ENCODE data around the gene IGF2R. TPM values are rescaled to one million over a fixed set of nuclear protein-coding genes. Genes with fewer than 3 reads are reported as not detected.
"Not testable (repeated sequence)": the region's sequence is repeated elsewhere in the genome, so short reads cannot be mapped to it uniquely, and the experiment has no call there.

Gene IGF2R
- total RNA-seq, 1 experiment from 2014 or later = 160 TPM

DNA sequence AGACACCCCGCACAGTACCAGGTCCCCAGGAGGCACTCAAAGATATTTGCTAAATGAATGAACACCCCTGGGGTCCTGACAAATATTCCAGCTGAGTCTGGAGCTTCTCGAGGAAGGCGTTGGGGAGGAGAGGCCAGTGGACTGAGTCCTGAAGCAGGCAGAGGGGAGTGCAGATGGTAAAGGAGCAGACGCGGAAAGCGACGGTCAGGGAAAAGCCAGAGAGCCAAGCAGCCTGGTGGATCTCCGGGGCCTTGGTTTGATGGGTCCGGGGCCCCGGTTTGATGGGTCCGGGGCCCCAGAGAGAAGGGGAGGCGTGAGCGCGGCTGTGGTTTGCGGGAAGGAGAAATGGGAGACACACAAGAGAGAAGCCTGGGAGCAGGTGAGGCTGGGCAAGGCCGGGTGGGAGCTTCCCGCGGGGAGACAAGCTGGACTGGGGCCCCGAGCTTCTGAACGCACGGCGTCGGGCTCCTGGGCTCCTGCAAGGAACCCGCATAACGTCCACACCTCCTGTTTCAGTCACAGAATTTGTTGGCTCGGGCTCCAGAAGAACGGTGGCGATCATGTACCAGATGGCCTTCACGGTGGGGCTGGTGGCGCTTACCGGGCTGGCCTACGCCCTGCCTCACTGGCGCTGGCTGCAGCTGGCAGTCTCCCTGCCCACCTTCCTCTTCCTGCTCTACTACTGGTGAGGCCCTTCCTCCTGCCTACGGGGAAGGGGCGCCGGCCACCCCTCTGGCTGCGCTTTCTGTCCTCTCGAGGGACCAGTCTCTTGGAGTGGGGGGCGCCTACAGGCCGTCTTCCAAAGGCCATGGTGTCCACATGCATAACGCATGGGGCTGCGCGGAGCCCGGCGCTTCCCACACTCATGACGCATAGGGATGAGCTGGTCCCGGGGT is 164.8 kb downstream of the IGF2R start:
- Mint-ChIP-seq H3K36me3 (ENCODE audit: insufficient read depth, unreplicated experiment) (no peaks in the 10 kb centered on the region), H3K27me3 (ENCODE audit: insufficient read depth, unreplicated experiment) (no peaks in the 10 kb centered on the region)
- BruUV-seq (replicated peaks) = no TSS peak

DNA sequence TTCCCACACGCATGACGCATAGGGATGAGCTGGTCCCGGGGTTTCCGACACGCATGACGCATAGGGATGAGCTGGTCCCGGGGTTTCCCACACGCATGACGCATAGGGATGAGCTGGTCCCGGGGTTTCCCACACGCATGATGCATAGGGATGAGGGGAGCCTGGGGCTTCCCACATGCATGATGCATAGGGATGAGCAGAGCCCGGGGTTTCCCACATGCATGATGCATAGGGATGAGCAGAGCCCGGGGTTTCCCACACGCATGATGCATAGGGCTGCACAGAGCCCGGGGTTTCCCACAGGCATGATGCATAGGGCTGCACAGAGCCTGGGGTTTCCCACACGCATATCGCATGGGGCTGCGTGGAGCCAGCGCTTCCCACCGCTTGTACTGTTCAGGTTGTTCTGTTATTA is 165.5 kb downstream of the IGF2R start:
- CTCF ChIA-PET = interaction anchor here (0.6 to 6.7 kb wide), 3 partner anchors 212 to 321 kb away, joined by 3 to 91 read pairs (median 4); no protein-coding TSS in a partner anchor
- POLR2A ChIA-PET = interaction anchor here (0.6 kb wide), 1 partner anchor 859 kb away, joined by 4 read pairs; no protein-coding TSS in a partner anchor
- DNase-seq (ENCODE audit: unreplicated experiment); intact Hi-C loops (cut with micrococcal nuclease); H3K36me3 Mint-ChIP-seq (ENCODE audit: insufficient read depth, unreplicated experiment); H3K27me3 Mint-ChIP-seq (ENCODE audit: insufficient read depth, unreplicated experiment); H3K27ac Mint-ChIP-seq (ENCODE audit: low read depth, unreplicated experiment); H3K4me3 Mint-ChIP-seq (ENCODE audit: unreplicated experiment); H3K9me3 Mint-ChIP-seq (ENCODE audit: unreplicated experiment); BruUV-seq (replicated peaks); H3K4me1 Mint-ChIP-seq (ENCODE audit: insufficient read depth, unreplicated experiment): not testable (repeated sequence)

More for the DNA sequence above, 164.8 kb downstream of the IGF2R start:
- intact Hi-C loops (cut with micrococcal nuclease) = no loop called here
- ChIA-PET CTCF (interaction anchor here (1.3 to 6.7 kb wide), 2 partner anchors 317 to 322 kb away, joined by 3 to 91 read pairs; no protein-coding TSS in a partner anchor), POLR2A (interaction anchor here (0.6 kb wide), 1 partner anchor 860 kb away, joined by 4 read pairs; no protein-coding TSS in a partner anchor)
- Mint-ChIP-seq H3K4me1 (ENCODE audit: insufficient read depth, unreplicated experiment) (no peaks in the 10 kb centered on the region), H3K9me3 (ENCODE audit: unreplicated experiment) (no peaks in the 10 kb centered on the region), H3K27ac (ENCODE audit: low read depth, unreplicated experiment) (no peak overlapping the region), H3K4me3 (ENCODE audit: unreplicated experiment) (no peak overlapping the region)
- TF ChIP-seq, protein P1, sequence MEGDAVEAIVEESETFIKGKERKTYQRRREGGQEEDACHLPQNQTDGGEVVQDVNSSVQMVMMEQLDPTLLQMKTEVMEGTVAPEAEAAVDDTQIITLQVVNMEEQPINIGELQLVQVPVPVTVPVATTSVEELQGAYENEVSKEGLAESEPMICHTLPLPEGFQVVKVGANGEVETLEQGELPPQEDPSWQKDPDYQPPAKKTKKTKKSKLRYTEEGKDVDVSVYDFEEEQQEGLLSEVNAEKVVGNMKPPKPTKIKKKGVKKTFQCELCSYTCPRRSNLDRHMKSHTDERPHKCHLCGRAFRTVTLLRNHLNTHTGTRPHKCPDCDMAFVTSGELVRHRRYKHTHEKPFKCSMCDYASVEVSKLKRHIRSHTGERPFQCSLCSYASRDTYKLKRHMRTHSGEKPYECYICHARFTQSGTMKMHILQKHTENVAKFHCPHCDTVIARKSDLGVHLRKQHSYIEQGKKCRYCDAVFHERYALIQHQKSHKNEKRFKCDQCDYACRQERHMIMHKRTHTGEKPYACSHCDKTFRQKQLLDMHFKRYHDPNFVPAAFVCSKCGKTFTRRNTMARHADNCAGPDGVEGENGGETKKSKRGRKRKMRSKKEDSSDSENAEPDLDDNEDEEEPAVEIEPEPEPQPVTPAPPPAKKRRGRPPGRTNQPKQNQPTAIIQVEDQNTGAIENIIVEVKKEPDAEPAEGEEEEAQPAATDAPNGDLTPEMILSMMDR (IDR thresholded peaks at IDR 0.05; ENCODE audit: unreplicated experiment) = no peak
- DNase-seq (ENCODE audit: unreplicated experiment) = no peak

DNA sequence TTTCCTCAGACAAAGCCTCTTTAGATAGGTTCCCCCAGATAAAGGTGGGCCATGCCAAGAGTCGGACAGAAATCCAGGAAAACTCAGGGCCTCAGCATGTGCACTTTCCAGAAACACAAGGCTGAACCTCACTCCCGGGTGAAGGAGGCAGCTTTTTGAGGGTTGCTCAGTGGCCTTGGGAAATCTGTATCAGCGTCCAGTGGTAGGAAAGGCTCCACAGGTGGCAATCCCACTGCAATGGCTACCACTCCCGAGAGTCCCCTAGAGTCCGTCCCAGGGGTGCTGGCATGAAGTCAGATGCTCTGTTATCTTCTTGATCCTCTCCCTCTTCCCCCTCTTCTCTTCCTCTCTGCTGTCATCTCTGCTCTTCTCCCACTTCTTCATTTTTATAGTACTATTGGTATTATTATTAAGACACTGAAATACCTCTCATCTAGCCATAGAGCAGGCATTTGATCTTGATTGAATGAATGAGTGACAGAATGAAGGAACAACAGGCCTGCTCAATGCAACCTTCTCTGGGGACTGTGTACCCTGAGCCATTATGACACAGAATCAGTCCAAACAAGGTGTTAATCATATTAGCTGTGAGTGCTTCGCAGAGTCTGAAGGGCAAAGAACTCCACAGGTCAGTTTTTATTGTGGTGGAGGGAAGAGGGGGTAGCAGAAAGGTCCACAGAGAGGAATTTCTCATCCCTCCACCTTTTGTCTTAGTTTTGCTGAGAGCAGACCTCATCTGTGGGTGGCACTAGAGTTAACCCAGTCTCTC is 166.1 kb downstream of the IGF2R start:
- BruUV-seq (replicated peaks) = no TSS peak
- H3K36me3 Mint-ChIP-seq (ENCODE audit: insufficient read depth, unreplicated experiment) = peaks cover 7% of the 10 kb centered on the region
- H3K4me1 Mint-ChIP-seq (ENCODE audit: insufficient read depth, unreplicated experiment) = peaks cover 9% of the 10 kb centered on the region
- intact Hi-C loops (cut with micrococcal nuclease) = no loop called here
- TF ChIP-seq, protein P1 (IDR thresholded peaks at IDR 0.05; ENCODE audit: unreplicated experiment) = no peak
- CTCF ChIA-PET = interaction anchor here (0.6 to 6.7 kb wide), 3 partner anchors 212 to 320 kb away, joined by 3 to 91 read pairs (median 4); no protein-coding TSS in a partner anchor
- no peaks in the 10 kb centered on the region for H3K27me3 Mint-ChIP-seq (ENCODE audit: insufficient read depth, unreplicated experiment)
- POLR2A ChIA-PET = no interaction called here
- H3K27ac Mint-ChIP-seq (ENCODE audit: low read depth, unreplicated experiment) = no peak overlapping the region
- H3K4me3 Mint-ChIP-seq (ENCODE audit: unreplicated experiment) = no peak overlapping the region
- H3K9me3 Mint-ChIP-seq (ENCODE audit: unreplicated experiment) = no peaks in the 10 kb centered on the region
- no peak for DNase-seq (ENCODE audit: unreplicated experiment)

DNA sequence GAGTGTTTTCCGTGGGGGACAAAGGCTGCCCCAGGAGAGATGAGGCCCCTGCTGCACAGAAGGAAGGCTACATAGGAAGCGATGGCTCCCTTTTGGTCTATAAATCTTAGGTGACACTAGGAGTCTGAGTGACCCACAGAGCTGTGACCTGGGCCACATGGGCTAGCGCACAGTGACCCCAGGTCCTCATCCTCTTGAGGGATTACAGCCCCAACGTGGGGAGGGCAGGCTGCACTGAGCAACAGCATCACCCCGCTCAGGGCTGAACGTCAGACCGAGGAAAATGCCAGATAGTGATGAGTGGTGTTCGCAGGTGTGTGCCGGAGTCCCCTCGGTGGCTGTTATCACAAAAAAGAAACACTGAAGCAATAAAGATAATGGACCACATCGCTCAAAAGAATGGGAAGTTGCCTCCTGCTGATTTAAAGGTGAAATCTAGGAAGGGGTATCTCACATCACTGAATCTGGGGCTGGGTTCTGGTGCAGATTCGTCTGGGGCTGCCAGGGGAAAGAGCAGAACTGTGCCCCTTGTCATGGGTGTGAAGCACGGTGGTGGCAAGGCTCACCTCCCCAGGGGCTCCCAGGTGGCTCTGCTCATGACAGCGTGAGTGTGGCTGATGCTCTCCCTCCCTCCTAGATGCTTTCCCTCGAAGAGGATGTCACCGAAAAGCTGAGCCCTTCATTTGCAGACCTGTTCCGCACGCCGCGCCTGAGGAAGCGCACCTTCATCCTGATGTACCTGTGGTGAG is 167.2 kb downstream of the IGF2R start:
- no peak for DNase-seq (ENCODE audit: unreplicated experiment)
- ChIA-PET CTCF (interaction anchor here (0.6 to 6.7 kb wide), 4 partner anchors 15 to 386 kb away, joined by 3 to 91 read pairs (median 11); partner anchors contain the start of gene SLC22A1), POLR2A (no interaction called here)
- Mint-ChIP-seq H3K9me3 (ENCODE audit: unreplicated experiment) (no peaks in the 10 kb centered on the region), H3K4me1 (ENCODE audit: insufficient read depth, unreplicated experiment) (peaks cover 13% of the 10 kb centered on the region), H3K27ac (ENCODE audit: low read depth, unreplicated experiment) (no peak overlapping the region), H3K36me3 (ENCODE audit: insufficient read depth, unreplicated experiment) (peaks cover 7% of the 10 kb centered on the region), H3K4me3 (ENCODE audit: unreplicated experiment) (no peak overlapping the region), H3K27me3 (ENCODE audit: insufficient read depth, unreplicated experiment) (no peaks in the 10 kb centered on the region)
- BruUV-seq (replicated peaks) = no TSS peak
- TF ChIP-seq, protein P1 (IDR thresholded peaks at IDR 0.05; ENCODE audit: unreplicated experiment) = no peak
- intact Hi-C loops (cut with micrococcal nuclease) = no loop called here
